ENCODE results near the gene VIPR2.

The VIPR2 gene

GRCh38 chr7:159119026-159119741, 25.5 kb downstream of the VIPR2 start:
- DNase-seq: peak in 1 of 2 donors; percentile 53
- Histone ChIP-seq H3K9me3 (no peaks in the 10 kb centered on the region), H3K4me1 (peaks cover 0 to 23% (median 9%) of the 10 kb centered on the region in 4 donors), H3K27me3 (no peaks in the 10 kb centered on the region), H3K4me3 (no peak overlapping the region), H3K36me3 (peaks cover 0 to 11% (median 0%) of the 10 kb centered on the region in 3 donors), H3K27ac (no peak overlapping the region)
- TF ChIP-seq CTCF (IDR thresholded peaks at IDR 0.05): no peak
- intact Hi-C loops (cut with DNase I; ENCODE audit: low total_unique reads): no loop called here

GRCh38 chr7:159118623-159119022, 26.0 kb downstream of the VIPR2 start:
- Histone ChIP-seq H3K27ac (no peak overlapping the region), H3K27me3 (no peaks in the 10 kb centered on the region), H3K36me3 (peaks cover 0 to 11% (median 0%) of the 10 kb centered on the region in 3 donors), H3K9me3 (no peaks in the 10 kb centered on the region), H3K4me1 (peaks cover 0 to 26% (median 9%) of the 10 kb centered on the region in 4 donors), H3K4me3 (no peak overlapping the region)
- intact Hi-C loops (cut with DNase I; ENCODE audit: low total_unique reads): no loop called here
- DNase-seq: peak in 1 of 2 donors; percentile 19
- no peak for TF ChIP-seq CTCF (IDR thresholded peaks at IDR 0.05)

GRCh38 chr7:159118197-159118595, 26.5 kb downstream of the VIPR2 start:
- Histone ChIP-seq H3K9me3 (no peaks in the 10 kb centered on the region), H3K27me3 (no peaks in the 10 kb centered on the region), H3K4me3 (no peak overlapping the region), H3K36me3 (peaks cover 0 to 11% (median 0%) of the 10 kb centered on the region in 3 donors), H3K27ac (no peak overlapping the region), H3K4me1 (peaks cover 0 to 26% (median 9%) of the 10 kb centered on the region in 4 donors)
- no peak for TF ChIP-seq CTCF (IDR thresholded peaks at IDR 0.05)
- intact Hi-C loops (cut with DNase I; ENCODE audit: low total_unique reads): no loop called here
- DNase-seq: peak in 1 of 2 donors; percentile 17

DNA sequence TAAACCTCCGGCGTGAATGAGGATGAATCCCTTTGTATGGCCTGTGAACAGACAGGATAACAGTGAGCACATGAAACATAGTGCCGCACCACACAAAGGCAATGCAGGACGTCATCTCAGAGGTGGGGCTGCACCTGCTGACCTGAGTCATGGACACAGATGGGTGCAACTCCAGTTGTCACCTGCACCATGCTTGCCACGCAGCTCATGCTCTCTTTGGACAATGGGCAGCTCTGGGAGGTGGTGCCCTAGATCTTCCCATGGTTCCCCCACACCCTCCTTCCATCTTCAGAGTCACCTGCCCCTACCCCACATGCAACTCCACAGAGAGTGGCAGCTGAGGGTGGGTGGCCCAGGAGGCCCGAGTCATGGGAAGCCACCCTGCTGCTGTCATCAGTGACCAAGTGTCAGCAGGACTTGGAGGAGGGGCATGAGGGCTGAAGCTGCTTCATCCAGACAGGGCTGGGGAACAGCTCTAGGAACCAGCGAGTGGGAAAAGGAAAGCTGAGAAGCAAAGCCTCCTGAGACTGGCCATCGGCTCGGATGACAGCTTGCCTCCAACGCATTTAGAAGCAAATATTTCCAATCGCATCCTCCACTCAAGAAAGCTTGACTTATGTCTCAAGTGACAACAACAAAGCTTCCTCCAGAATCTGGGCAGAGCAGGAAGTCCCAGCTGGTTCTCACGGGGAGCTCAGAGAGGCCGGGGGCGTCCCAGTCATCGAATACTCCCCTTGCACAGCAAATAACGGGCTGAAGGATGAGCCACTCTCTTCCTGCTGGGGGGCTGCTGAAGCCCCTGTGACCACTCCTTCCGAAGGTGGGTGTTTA, 27.1 kb downstream of the VIPR2 start:
- Histone ChIP-seq H3K36me3 (peaks cover 0 to 11% (median 0%) of the 10 kb centered on the region in 3 donors), H3K4me3 (no peak overlapping the region), H3K27me3 (no peaks in the 10 kb centered on the region), H3K9me3 (no peaks in the 10 kb centered on the region), H3K27ac (no peak overlapping the region), H3K4me1 (peaks cover 0 to 26% (median 9%) of the 10 kb centered on the region in 4 donors)
- DNase-seq: peak in 1 of 2 donors; percentile 57
- intact Hi-C loops (cut with DNase I; ENCODE audit: low total_unique reads): no loop called here
- TF ChIP-seq CTCF (IDR thresholded peaks at IDR 0.05): no peak

DNA sequence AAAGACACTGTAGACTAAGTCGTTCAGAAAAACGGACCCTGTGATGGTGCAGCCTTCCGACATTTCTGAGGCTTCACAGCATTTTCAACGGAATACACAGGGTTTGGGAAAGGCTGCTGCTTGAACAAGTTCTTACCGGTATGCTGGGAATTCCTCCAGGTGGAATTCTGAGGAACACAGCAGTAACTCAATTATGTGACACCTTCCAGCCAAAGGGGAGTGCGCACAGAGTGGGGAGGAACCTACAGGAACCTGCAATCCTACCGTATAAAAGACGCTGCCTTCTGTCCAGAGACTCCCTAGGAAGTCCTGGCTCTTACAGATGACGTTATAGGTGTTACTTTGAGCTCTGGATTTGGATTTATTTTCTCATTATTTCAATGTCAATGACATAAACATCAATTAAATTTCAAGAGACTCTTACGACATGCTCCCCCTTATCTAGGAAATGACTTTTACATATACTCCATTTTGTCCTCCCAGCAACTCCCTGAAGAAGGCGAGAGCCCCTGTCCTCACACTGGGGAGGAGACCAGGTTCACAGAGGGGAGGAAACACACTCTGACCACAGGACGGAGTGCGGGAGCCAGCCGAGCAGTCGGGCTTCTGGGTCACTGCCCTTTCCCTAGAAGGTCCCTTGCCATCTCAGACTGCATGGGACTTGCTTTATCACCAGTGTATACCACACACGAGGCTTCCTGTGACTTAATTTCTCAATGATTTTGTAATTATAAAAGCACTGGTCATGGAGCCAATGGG, 27.9 kb downstream of the VIPR2 start:
- TF ChIP-seq CTCF (IDR thresholded peaks at IDR 0.05): no peak
- Histone ChIP-seq H3K4me3 (no peak overlapping the region), H3K4me1 (peaks cover 0 to 26% (median 9%) of the 10 kb centered on the region in 4 donors), H3K27ac (no peak overlapping the region), H3K9me3 (no peaks in the 10 kb centered on the region), H3K27me3 (no peaks in the 10 kb centered on the region), H3K36me3 (peaks cover 0 to 11% (median 0%) of the 10 kb centered on the region in 3 donors)
- intact Hi-C loops (cut with DNase I; ENCODE audit: low total_unique reads): no loop called here
- DNase-seq: peak in 1 of 2 donors; percentile 39

Data from tibial artery (tissue), 4 donors.